Mammary epithelial cell (primary cell): ENCODE results near the gene NT5E.

ENCODE experiments used
- EZH2 ChIP-seq: IDR thresholded peaks from 2 replicates; pipeline ENCODE4 v1.6.1; 2012; ENCODE audit warnings: low read length, inconsistent platforms, borderline replicate concordance
- TF ChIP-seq, protein P1 (sequence below), 2 donors: IDR thresholded peaks in 1 of 2; conservative IDR thresholded peaks in 1 of 2; 2 replicates each; pipeline ENCODE4 v1.5.1; 2011 to 2012; ENCODE audit warnings: inconsistent platforms in 2 of 2, low read length in 2 of 2, mild to moderate bottlenecking in 2 of 2, control low read depth in 1 of 2, low read depth in 1 of 2; ENCODE audit not compliant: insufficient read depth in 1 of 2; ENCODE audit errors: extremely low read depth in 1 of 2

DNA sequence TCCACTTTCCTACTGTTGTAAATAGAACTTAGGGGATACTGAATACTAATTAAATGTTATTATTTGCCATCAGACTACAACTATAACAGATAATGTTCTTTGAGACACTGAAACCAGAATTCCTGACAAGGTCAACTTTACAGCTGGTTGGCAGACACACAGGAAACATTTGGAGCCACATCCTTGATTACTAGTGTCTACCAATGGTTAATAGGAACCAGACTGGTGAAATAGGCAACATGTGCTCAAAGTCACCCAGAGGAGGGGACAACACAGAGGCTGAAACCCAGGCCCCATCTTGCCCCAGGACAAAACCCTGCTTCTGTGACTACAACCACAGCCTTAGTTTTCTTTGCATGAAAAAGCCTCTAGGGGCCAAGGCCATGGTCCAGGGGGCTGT, 47.8 kb upstream of the NT5E start:
- TF ChIP-seq, protein P1, sequence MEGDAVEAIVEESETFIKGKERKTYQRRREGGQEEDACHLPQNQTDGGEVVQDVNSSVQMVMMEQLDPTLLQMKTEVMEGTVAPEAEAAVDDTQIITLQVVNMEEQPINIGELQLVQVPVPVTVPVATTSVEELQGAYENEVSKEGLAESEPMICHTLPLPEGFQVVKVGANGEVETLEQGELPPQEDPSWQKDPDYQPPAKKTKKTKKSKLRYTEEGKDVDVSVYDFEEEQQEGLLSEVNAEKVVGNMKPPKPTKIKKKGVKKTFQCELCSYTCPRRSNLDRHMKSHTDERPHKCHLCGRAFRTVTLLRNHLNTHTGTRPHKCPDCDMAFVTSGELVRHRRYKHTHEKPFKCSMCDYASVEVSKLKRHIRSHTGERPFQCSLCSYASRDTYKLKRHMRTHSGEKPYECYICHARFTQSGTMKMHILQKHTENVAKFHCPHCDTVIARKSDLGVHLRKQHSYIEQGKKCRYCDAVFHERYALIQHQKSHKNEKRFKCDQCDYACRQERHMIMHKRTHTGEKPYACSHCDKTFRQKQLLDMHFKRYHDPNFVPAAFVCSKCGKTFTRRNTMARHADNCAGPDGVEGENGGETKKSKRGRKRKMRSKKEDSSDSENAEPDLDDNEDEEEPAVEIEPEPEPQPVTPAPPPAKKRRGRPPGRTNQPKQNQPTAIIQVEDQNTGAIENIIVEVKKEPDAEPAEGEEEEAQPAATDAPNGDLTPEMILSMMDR (conservative IDR thresholded peaks at IDR 0.05 in 1 of 2, IDR thresholded peaks at IDR 0.05 in 1 of 2; ENCODE audit: extremely low read depth in 1 of 2, insufficient read depth in 1 of 2, low read depth in 1 of 2, low read length in 2 of 2): no peak
- no peak for TF ChIP-seq EZH2
